ENCODE results near the gene TTC7B.

The TTC7B gene

GRCh38 chr14:90490720-90491050, 325.5 kb downstream of the TTC7B start:
- no peak for DNase-seq (ENCODE audit: low read depth, low spot score)

- no peak for DNase-seq (ENCODE audit: low read depth, low spot score)
Observed at GRCh38 chr14:90489916-90490719, 326.1 kb downstream of the TTC7B start.

GRCh38 chr14:90489306-90489705, 326.9 kb downstream of the TTC7B start:
- DNase-seq (ENCODE audit: low read depth, low spot score) = no peak

- no peak for DNase-seq (ENCODE audit: low read depth, low spot score)
Observed at GRCh38 chr14:90488256-90488655, 328.0 kb downstream of the TTC7B start.

- DNase-seq (ENCODE audit: low read depth, low spot score) = no peak
Observed at GRCh38 chr14:90487462-90487861, 328.8 kb downstream of the TTC7B start.

GRCh38 chr14:90487031-90487430, 329.2 kb downstream of the TTC7B start:
- DNase-seq (ENCODE audit: low read depth, low spot score) = no peak

GRCh38 chr14:90484291-90484690, 331.9 kb downstream of the TTC7B start:
- DNase-seq (ENCODE audit: low read depth, low spot score) = no peak

GRCh38 chr14:90483571-90483974, 332.7 kb downstream of the TTC7B start:
- DNase-seq (ENCODE audit: low read depth, low spot score) = no peak

- no peak for DNase-seq (ENCODE audit: low read depth, low spot score)
Observed at GRCh38 chr14:90483117-90483516, 333.1 kb downstream of the TTC7B start.

GRCh38 chr14:90475298-90475697, 340.9 kb downstream of the TTC7B start:
- DNase-seq (ENCODE audit: low read depth, low spot score) = no peak
